GM13977 (cell line): ENCODE data around the gene CNTNAP5.

Experiments used
- DNase-seq: peaks from one replicate; pipeline ENCODE4 v3.0.0; 2012; ENCODE audit warnings: low spot score
- CTCF ChIP-seq: IDR thresholded peaks from 2 replicates; pipeline ENCODE4 v1.5.1; 2012; ENCODE audit warnings: mild to moderate bottlenecking, control low read depth; ENCODE audit not compliant: insufficient read depth; ENCODE audit errors: extremely low read depth, missing control alignments
- in situ Hi-C: fragments of 300-500 bp; cut with MboI; formaldehyde crosslinking; loops from one replicate; pipeline ENCODE4 v1.12.0; 2022; ENCODE audit warnings: low sequenced_read_pairs, low pct_unique_long_range_greater_than_20kb, mixed read lengths, inconsistent platforms; ENCODE audit not compliant: unreplicated experiment

Gene CNTNAP5

GRCh38 chr2:124131276-124131675, 106.2 kb downstream of the CNTNAP5 start:
- no peak for TF ChIP-seq CTCF
- no peak for DNase-seq
- in situ Hi-C loops = no loop called here

GRCh38 chr2:124136110-124136509, 111.0 kb downstream of the CNTNAP5 start:
- no peak for TF ChIP-seq CTCF
- DNase-seq = no peak
- in situ Hi-C loops = no loop called here

DNA sequence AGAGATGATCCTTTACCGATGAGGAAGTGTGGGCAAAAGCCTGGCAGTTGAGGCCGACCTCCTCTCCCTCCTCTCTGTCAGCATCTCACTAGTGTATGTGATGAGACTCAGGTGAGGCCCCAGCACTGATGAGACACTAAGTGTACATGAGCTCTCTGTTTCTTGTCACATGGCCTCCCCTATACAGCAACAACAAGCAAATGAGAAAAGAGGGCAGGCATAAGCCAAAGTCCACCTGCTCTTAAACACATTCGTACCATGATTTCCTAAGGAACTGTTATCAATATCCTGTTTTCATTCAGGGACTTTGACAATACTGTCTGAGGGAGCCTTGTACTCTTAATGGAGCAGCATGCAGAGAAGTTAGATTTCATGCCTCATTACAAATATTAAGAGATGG, 113.0 kb downstream of the CNTNAP5 start:
- TF ChIP-seq CTCF = no peak
- in situ Hi-C loops = no loop called here
- no peak for DNase-seq

- DNase-seq = no peak
- in situ Hi-C loops = no loop called here
- no peak for TF ChIP-seq CTCF
These were observed 120.9 kb downstream of the CNTNAP5 start for GRCh38 chr2:124145982-124146381.

- no peak for DNase-seq
- no peak for TF ChIP-seq CTCF
- in situ Hi-C loops = no loop called here
These were observed 122.5 kb downstream of the CNTNAP5 start for GRCh38 chr2:124147552-124147951.

- DNase-seq = no peak
- no peak for TF ChIP-seq CTCF
- in situ Hi-C loops = no loop called here
These were observed 124.5 kb downstream of the CNTNAP5 start for GRCh38 chr2:124149571-124149970.

DNA sequence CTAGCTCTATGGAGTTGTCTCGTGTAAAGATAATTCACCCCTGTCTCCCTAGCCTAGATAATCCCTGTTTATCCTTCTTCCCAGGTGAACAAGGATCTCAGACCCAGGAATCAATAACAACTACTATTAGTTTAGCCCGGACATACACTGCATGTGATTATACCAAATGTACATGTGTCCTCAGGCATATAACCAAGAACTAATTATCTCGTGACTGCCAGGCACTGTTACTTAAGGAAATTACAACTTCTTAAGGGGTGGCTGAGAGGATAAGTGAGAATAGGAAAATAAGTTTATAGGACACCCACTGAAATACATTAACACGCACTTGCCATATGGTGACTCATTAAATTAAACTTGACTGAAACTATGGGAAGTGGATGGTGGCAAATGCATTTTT, 126.6 kb downstream of the CNTNAP5 start:
- no peak for TF ChIP-seq CTCF
- DNase-seq = no peak
- in situ Hi-C loops = no loop called here
